Endodermal cell (in vitro differentiated cells): ENCODE results near the gene ZNF576. TPM values are rescaled to one million over a fixed set of nuclear protein-coding genes. Genes with fewer than 3 reads are reported as not detected.
"Not testable (repeated sequence)": the region's sequence is repeated elsewhere in the genome, so short reads cannot be mapped to it uniquely, and the experiment has no call there.

Source experiments
- DNase-seq: peaks from one replicate; pipeline ENCODE4 v3.0.0-alpha.2; 2017
- H3K27ac ChIP-seq: 2 replicates; pipeline ENCODE4 v1.5.1; 2013; ENCODE audit warnings: mild to moderate bottlenecking, low read depth, low read length, moderate library complexity
- H3K27me3 ChIP-seq: 2 replicates; pipeline ENCODE4 v1.6.1; 2013; ENCODE audit warnings: mild to moderate bottlenecking, low read length, moderate library complexity; ENCODE audit not compliant: insufficient read depth, control insufficient read depth, poor library complexity, severe bottlenecking
- H3K36me3 ChIP-seq: 2 replicates; pipeline ENCODE4 v1.7.0; 2013; ENCODE audit warnings: mild to moderate bottlenecking, low read length, moderate library complexity; ENCODE audit not compliant: control insufficient read depth, insufficient read depth
- H3K4me1 ChIP-seq: one replicate; pipeline ENCODE4 v1.7.0; 2013; ENCODE audit warnings: low read length; ENCODE audit not compliant: control insufficient read depth, insufficient read depth
- H3K4me3 ChIP-seq: 2 replicates; pipeline ENCODE4 v1.5.1; 2013; ENCODE audit warnings: mild to moderate bottlenecking, low read length, moderate library complexity
- H3K9ac ChIP-seq: 2 replicates; pipeline ENCODE4 v1.6.1; 2013; ENCODE audit warnings: mild to moderate bottlenecking, low read length, moderate library complexity; ENCODE audit not compliant: poor library complexity, severe bottlenecking; ENCODE audit errors: extremely low read depth
- H3K9me3 ChIP-seq: 2 replicates; pipeline ENCODE4 v1.6.1; 2013; ENCODE audit warnings: mild to moderate bottlenecking, low read length, moderate library complexity; ENCODE audit not compliant: control insufficient read depth
- H3K27ac Mint-ChIP-seq: 2 replicates; pipeline ENCODE4 v1.8.0; 2020; ENCODE audit warnings: mixed read lengths
- H3K27me3 Mint-ChIP-seq: 2 replicates; pipeline ENCODE4 v1.8.0; 2021; ENCODE audit warnings: mild to moderate bottlenecking, mixed read lengths; ENCODE audit not compliant: insufficient read depth
- H3K36me3 Mint-ChIP-seq: 2 replicates; pipeline ENCODE4 v1.8.0; 2020; ENCODE audit warnings: low read depth, mixed read lengths
- H3K4me1 Mint-ChIP-seq: 2 replicates; pipeline ENCODE4 v1.8.0; 2020; ENCODE audit warnings: mixed read lengths
- H3K4me3 Mint-ChIP-seq: 2 replicates; pipeline ENCODE4 v1.8.0; 2020; ENCODE audit warnings: mild to moderate bottlenecking, moderate library complexity, mixed read lengths
- H3K9me3 Mint-ChIP-seq: 2 replicates; pipeline ENCODE4 v1.8.0; 2020; ENCODE audit warnings: mild to moderate bottlenecking, mixed read lengths
- WGBS, 2 experiments: methylation state at CpG; one replicate each; pipeline versions ENCODE4 v1.1.5 to v1.1.7; 2013; ENCODE audit warnings: missing lambda C conversion rate in 2 of 2, mixed read lengths in 1 of 2; ENCODE audit not compliant: insufficient coverage in 1 of 2, insufficient read length in 1 of 2; 5-methylcytosine and 5-hydroxymethylcytosine counted together
- long read RNA-seq, 4 experiments: library from polyadenylated mRNA in 2 of 4; library from RNA in 1 of 4; library from capped mRNA in 1 of 4; stranded (forward) in 3 of 4; unstranded in 1 of 4; transcript quantifications; one replicate each; pipeline ENCODE4 v2.0.0, GENCODE V29; 2020 to 2021; ENCODE audit warnings: inconsistent platforms in 1 of 4
- polyA plus RNA-seq, 2 experiments: library from polyadenylated mRNA; stranded (reverse); fragments of 50-300 nt; gene quantifications; one replicate each; pipeline ENCODE4 v1.2.3, GENCODE V29; 2013
- total RNA-seq, 2 donors: library from RNA; stranded (reverse); fragmentation: NEBNext Ultra II Directional in 1 of 2; extraction: Animal tissue kit (Norgen Biotek cat#: 25700) in 1 of 2; gene quantifications; 2 replicates in 1 of 2; 3 replicates in 1 of 2; pipeline ENCODE4 v1.2.1, GENCODE V29; 2021
- TF ChIP-seq, protein P1 (sequence below): fragments of 200-600 bp; sonication (generic); conservative IDR thresholded peaks from 2 replicates; pipeline ENCODE4 v1.5.0; 2021; ENCODE audit warnings: antibody characterized with exemption, mild to moderate bottlenecking

Gene ZNF576, protein sequence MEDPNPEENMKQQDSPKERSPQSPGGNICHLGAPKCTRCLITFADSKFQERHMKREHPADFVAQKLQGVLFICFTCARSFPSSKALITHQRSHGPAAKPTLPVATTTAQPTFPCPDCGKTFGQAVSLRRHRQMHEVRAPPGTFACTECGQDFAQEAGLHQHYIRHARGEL
- total RNA-seq = 10 to 100 TPM; 11.9 to 12.1 TPM
- 10.8 TPM for polyA plus RNA-seq (2013, experiment 1 of 2)
- 7.1 TPM for polyA plus RNA-seq (2013, experiment 2 of 2)
- long read RNA-seq, experiment 1, transcript ZNF576-201 (3 exons, 2,566 nt) = major isoform, 5 of 8 reads
- long read RNA-seq, experiment 1, partial matches to known transcripts = 1 of 8 reads
- long read RNA-seq, experiment 1, other reads (novel, unspliced or antisense) = 1 of 8 reads
- long read RNA-seq, experiment 2, partial matches to known transcripts = 0 of 5 reads
- long read RNA-seq, experiment 2, other reads (novel, unspliced or antisense) = 0 of 5 reads
- long read RNA-seq, experiment 3, transcript ZNF576-201 (3 exons, 2,566 nt) = major isoform, 14 of 22 reads
- long read RNA-seq, experiment 3, partial matches to known transcripts = 0 of 22 reads
- long read RNA-seq, experiment 3, other reads (novel, unspliced or antisense) = 5 of 22 reads
- long read RNA-seq, experiment 4, transcript ZNF576-201 (3 exons, 2,566 nt) = major isoform, 9 of 15 reads
- long read RNA-seq, experiment 4, partial matches to known transcripts = 0 of 15 reads
- long read RNA-seq, experiment 4, other reads (novel, unspliced or antisense) = 4 of 15 reads

DNA sequence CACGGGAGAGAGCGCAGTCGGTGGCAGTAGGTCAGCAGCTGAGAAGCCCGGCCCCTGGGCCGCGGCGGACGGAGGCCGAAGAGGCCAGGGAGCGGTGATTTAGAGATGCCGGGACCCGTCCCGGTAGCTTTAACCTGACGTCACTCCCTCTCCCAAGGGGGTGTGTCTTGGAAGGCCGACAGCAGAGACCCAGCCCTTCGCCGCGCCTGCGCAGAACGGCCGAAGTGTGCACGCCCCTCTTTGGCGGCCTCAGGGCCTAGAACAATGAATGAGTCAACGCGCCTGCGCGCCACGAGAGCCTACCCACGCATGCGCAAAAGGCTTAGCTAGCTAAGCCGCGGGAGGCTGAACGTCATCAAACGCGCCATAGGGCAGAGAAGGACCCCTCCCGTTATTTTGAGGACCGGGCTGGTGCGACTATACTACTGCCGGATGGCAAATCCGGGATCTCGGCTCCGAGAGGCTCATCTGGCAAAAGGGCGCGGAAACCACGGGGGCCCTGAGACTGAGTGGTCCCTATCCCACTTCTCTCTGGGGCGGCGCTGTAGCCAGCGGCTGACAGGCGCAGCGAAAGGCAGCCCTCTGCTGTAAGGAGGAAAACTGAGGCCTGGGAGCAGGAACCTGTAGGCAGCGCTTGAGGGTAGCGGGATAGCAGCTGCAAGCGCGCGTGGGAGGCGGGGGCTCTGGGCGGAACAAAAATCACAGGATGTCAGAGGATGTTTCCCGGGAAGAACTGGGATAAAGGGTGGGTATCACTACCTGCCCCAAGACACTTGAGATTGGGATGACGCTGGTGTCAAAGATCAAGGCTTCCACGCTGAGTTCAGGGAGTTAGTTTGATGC, at the start of gene ZNF576, which contains the start of gene IRGQ:
Gene ZNF576, plus strand, starts transcription at position 597 of the 843 bp plus-strand sequence. CDS start 514 bp downstream, outside the sequence.
Gene IRGQ, minus strand, starts transcription at position 136 of the 843 bp plus-strand sequence. CDS start 796 bp downstream, outside the sequence.
- Mint-ChIP-seq H3K4me3 (peak within 1 kb of the TSS; percentile 89), H3K27me3 (no peaks in the 10 kb centered on the region), H3K9me3 (no peaks in the 10 kb centered on the region), H3K27ac (peak within 1 kb of the TSS; percentile 99), H3K36me3 (peaks cover 34% of the 10 kb centered on the region), H3K4me1 (peaks cover 23% of the 10 kb centered on the region)
- Histone ChIP-seq H3K9ac (peak within 1 kb of the TSS; percentile 95), H3K27me3 (no peaks in the 10 kb centered on the region), H3K27ac (peak within 1 kb of the TSS; percentile 100), H3K9me3 (no peaks in the 10 kb centered on the region), H3K4me3 (peak within 1 kb of the TSS; percentile 94), H3K4me1 (peaks cover 4% of the 10 kb centered on the region), H3K36me3 (peaks cover 54% of the 10 kb centered on the region)
- TF ChIP-seq, protein P1, sequence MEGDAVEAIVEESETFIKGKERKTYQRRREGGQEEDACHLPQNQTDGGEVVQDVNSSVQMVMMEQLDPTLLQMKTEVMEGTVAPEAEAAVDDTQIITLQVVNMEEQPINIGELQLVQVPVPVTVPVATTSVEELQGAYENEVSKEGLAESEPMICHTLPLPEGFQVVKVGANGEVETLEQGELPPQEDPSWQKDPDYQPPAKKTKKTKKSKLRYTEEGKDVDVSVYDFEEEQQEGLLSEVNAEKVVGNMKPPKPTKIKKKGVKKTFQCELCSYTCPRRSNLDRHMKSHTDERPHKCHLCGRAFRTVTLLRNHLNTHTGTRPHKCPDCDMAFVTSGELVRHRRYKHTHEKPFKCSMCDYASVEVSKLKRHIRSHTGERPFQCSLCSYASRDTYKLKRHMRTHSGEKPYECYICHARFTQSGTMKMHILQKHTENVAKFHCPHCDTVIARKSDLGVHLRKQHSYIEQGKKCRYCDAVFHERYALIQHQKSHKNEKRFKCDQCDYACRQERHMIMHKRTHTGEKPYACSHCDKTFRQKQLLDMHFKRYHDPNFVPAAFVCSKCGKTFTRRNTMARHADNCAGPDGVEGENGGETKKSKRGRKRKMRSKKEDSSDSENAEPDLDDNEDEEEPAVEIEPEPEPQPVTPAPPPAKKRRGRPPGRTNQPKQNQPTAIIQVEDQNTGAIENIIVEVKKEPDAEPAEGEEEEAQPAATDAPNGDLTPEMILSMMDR = no peak
- 0% methylated on average over 42 to 60 of the region's 60 CpGs for WGBS, 2 experiments
- DNase-seq = peak; percentile 100

DNA sequence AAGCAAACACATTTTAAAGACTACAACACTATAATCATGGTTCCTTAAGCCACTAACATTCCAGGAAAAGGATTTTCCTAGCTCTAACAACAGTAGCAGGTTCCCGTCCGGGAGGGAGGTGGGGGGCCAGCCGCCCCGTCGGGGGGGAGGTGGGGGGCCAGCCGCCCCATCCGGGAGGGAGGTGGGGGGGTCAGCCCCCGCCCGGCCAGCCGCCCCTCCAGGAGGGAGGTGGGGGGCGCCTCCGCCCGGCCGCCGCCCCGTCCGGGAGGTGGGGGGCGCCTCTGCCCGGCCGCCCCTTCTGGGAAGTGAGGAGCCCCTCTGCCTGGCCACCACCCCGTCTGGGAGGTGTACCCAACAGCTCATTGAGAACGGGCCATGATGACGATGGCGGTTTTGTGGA, 48.5 kb upstream of the ZNF576 start:
- peaks cover 44% of the 10 kb centered on the region for H3K36me3 ChIP-seq
- not testable (repeated sequence) for H3K4me3 Mint-ChIP-seq, H3K4me1 ChIP-seq, H3K4me3 ChIP-seq, H3K27ac ChIP-seq, H3K27me3 Mint-ChIP-seq, DNase-seq, H3K9ac ChIP-seq, H3K4me1 Mint-ChIP-seq, H3K9me3 ChIP-seq, H3K9me3 Mint-ChIP-seq, H3K27ac Mint-ChIP-seq, H3K27me3 ChIP-seq
- H3K36me3 Mint-ChIP-seq = peaks cover 76% of the 10 kb centered on the region
- WGBS, 2 experiments = 80% methylated on average over 1 of the region's 24 CpGs; no CpG with 5 or more reads in 1 of the 2 experiments

DNA sequence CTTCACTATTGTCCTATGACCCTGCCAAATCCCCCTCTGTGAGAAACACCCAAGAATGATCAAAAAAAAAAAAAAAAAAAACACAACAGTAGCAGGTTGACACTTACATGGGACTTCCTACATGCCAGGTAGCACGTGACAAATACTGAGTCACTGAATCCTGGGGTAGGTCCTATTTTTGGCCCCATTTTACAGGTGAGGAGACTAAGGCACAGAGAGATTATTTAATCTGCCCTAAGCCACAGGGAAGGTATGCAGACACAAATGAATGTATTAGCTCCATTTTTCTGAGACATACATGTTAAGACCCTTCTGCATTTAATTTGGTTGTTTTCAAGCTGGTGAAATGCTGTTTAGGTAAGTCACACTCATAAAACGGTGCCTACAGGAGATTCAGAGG, 47.7 kb upstream of the ZNF576 start:
- H3K4me1 Mint-ChIP-seq = no peaks in the 10 kb centered on the region
- no peak overlapping the region for H3K27ac Mint-ChIP-seq
- H3K9ac ChIP-seq = no peak overlapping the region
- H3K9me3 Mint-ChIP-seq = no peaks in the 10 kb centered on the region
- no peak for DNase-seq
- H3K27me3 ChIP-seq = no peaks in the 10 kb centered on the region
- TF ChIP-seq, protein P1 = no peak
- peaks cover 76% of the 10 kb centered on the region for H3K36me3 Mint-ChIP-seq
- WGBS, 2 experiments = 94% methylated on average over 2 of the region's 2 CpGs; no CpG with 5 or more reads in 1 of the 2 experiments
- H3K9me3 ChIP-seq = no peaks in the 10 kb centered on the region
- no peak overlapping the region for H3K4me3 ChIP-seq
- H3K36me3 ChIP-seq = peaks cover 48% of the 10 kb centered on the region
- H3K4me1 ChIP-seq = no peaks in the 10 kb centered on the region
- H3K27me3 Mint-ChIP-seq = no peaks in the 10 kb centered on the region
- H3K27ac ChIP-seq = no peak overlapping the region
- no peak overlapping the region for H3K4me3 Mint-ChIP-seq
